ENCODE measurements around the gene COX6B1. TPM values are rescaled to one million over a fixed set of nuclear protein-coding genes. Genes with fewer than 3 reads are reported as not detected.

COX6B1 gene
- total RNA-seq, 1 donor from 2014 or later = 334 TPM

DNA sequence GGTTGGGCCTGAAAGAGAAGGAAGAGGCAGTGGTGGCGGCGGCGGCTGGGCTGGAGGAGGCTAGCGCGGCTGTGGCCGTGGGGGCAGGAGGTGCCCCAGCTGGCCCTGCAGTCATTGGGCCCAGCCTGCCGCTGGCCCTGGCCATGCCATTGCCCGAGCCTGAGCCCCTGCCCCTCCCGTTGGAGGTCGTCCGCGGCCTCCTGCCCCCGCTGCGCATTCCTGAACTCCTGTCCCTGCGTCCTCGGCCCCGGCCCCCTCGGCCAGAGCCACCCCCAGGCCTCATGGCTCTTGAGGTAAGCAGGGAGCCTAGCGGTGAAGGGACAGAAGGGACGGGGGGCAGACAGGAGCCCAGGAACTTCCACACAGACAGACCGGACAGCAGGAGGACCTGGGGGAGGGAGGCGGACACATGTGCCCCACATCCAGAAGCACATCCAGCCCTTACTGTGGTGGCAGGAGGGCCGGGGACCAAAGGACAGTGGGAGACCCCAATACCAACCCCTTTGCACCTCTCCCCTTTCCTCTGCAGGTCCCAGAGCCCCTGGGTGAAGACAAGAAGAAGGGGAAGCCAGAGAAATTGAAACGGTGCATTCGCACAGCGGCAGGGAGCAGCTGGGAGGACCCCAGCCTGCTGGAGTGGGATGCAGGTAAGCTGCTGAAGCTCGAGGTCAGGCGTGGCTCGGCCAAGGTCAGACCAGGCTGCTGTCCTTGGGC is 14.2 kb upstream of the COX6B1 start:
- ChIA-PET CTCF (no interaction called here), POLR2A (interaction anchor here (0.6 to 0.8 kb wide), 2 partner anchors 10 to 15 kb away, joined by 3 to 4 read pairs; no protein-coding TSS in a partner anchor)
- no peak for DNase-seq
- Mint-ChIP-seq H3K4me1 (peaks cover 9% of the 10 kb centered on the region), H3K9me3 (no peaks in the 10 kb centered on the region), H3K27ac (no peak overlapping the region), H3K4me3 (no peak overlapping the region), H3K36me3 (ENCODE audit: low read depth) (peaks cover 81% of the 10 kb centered on the region), H3K27me3 (no peaks in the 10 kb centered on the region)
- TF ChIP-seq, protein P1, sequence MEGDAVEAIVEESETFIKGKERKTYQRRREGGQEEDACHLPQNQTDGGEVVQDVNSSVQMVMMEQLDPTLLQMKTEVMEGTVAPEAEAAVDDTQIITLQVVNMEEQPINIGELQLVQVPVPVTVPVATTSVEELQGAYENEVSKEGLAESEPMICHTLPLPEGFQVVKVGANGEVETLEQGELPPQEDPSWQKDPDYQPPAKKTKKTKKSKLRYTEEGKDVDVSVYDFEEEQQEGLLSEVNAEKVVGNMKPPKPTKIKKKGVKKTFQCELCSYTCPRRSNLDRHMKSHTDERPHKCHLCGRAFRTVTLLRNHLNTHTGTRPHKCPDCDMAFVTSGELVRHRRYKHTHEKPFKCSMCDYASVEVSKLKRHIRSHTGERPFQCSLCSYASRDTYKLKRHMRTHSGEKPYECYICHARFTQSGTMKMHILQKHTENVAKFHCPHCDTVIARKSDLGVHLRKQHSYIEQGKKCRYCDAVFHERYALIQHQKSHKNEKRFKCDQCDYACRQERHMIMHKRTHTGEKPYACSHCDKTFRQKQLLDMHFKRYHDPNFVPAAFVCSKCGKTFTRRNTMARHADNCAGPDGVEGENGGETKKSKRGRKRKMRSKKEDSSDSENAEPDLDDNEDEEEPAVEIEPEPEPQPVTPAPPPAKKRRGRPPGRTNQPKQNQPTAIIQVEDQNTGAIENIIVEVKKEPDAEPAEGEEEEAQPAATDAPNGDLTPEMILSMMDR (IDR thresholded peaks at IDR 0.05) = no peak
- intact Hi-C loops (cut with micrococcal nuclease) = no loop called here
- no peak for ATAC-seq (ENCODE audit: low read depth)

DNA sequence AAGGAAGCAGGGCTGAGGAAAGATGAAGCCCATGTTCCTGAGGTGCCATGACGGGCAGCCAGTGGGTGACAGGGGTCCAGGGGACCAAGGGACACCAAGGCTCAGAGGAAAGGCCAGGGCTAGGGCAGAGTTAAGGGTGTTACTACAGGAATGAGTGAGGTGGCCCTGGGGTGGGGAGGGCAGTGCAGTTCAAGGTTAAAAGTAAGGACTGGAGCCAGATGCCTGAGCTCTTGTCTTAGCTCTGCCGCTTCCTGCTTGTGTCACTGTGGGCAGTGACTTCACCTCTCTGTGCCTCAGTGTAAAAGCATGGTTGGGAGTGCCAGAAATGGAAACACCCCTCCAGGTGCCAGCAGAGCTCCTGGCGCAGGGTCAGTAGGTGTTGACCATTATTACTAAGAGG is 11.5 kb upstream of the COX6B1 start:
- no peaks in the 10 kb centered on the region for H3K27me3 Mint-ChIP-seq
- DNase-seq (no peak), ATAC-seq (ENCODE audit: low read depth) (no peak)
- no peaks in the 10 kb centered on the region for H3K9me3 Mint-ChIP-seq
- peaks cover 6% of the 10 kb centered on the region for H3K4me1 Mint-ChIP-seq
- CTCF ChIA-PET = no interaction called here
- POLR2A ChIA-PET = interaction anchor here (1.5 kb wide), 1 partner anchor 8 kb away, joined by 3 read pairs; no protein-coding TSS in a partner anchor
- no peak overlapping the region for H3K27ac Mint-ChIP-seq
- TF ChIP-seq, protein P1 (IDR thresholded peaks at IDR 0.05) = no peak
- no peak overlapping the region for H3K4me3 Mint-ChIP-seq
- intact Hi-C loops (cut with micrococcal nuclease) = no loop called here
- H3K36me3 Mint-ChIP-seq (ENCODE audit: low read depth) = peaks cover 63% of the 10 kb centered on the region

- Mint-ChIP-seq H3K27ac (no peak overlapping the region), H3K4me1 (peaks cover 9% of the 10 kb centered on the region), H3K27me3 (no peaks in the 10 kb centered on the region), H3K36me3 (ENCODE audit: low read depth) (peaks cover 58% of the 10 kb centered on the region), H3K9me3 (no peaks in the 10 kb centered on the region), H3K4me3 (no peak overlapping the region)
- ChIA-PET POLR2A (interaction anchor here (0.9 to 1.5 kb wide), 2 partner anchors 8 to 13 kb away, joined by 3 to 20 read pairs; no protein-coding TSS in a partner anchor), CTCF (no interaction called here)
- no peak for DNase-seq
- ATAC-seq (ENCODE audit: low read depth) = no peak
- intact Hi-C loops (cut with micrococcal nuclease) = no loop called here
- TF ChIP-seq, protein P1 (IDR thresholded peaks at IDR 0.05) = no peak
Measured at GRCh38 chr19:35637165-35637564, 11.0 kb upstream of the COX6B1 start.

- no peaks in the 10 kb centered on the region for H3K9me3 Mint-ChIP-seq
- no peak overlapping the region for H3K4me3 Mint-ChIP-seq
- ATAC-seq (ENCODE audit: low read depth) (no peak), DNase-seq (no peak)
- TF ChIP-seq, protein P1 (IDR thresholded peaks at IDR 0.05) = no peak
- ChIA-PET CTCF (no interaction called here), POLR2A (interaction anchor here (1.4 kb wide), 1 partner anchor 10 kb away, joined by 3 read pairs; no protein-coding TSS in a partner anchor)
- peaks cover 39% of the 10 kb centered on the region for H3K36me3 Mint-ChIP-seq (ENCODE audit: low read depth)
- no peaks in the 10 kb centered on the region for H3K27me3 Mint-ChIP-seq
- intact Hi-C loops (cut with micrococcal nuclease) = no loop called here
- H3K4me1 Mint-ChIP-seq = peaks cover 15% of the 10 kb centered on the region
- no peak overlapping the region for H3K27ac Mint-ChIP-seq
Measured at GRCh38 chr19:35639321-35639639, 8.8 kb upstream of the COX6B1 start.

DNA sequence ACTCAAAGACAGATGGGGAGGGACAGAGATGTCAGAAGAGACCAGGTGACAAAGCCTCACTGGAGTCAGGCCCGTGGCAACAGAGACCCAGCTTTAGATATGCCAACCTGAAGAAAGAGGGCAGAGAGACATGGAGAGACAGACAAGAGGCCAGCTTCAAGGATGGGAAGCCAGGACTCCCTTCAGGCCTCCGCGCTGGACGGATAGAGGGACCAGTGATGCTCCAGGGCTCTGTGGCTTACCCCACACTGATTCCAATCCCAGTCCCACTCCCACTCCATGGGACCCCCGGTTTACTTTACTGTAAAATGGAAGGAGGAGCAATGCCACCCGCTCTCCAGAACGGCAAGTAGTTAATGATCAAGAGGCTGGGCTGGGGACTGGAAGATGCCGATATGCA is 8.3 kb upstream of the COX6B1 start:
- Mint-ChIP-seq H3K27me3 (no peaks in the 10 kb centered on the region), H3K27ac (no peak overlapping the region), H3K4me1 (peaks cover 21% of the 10 kb centered on the region), H3K9me3 (no peaks in the 10 kb centered on the region), H3K4me3 (no peak overlapping the region), H3K36me3 (ENCODE audit: low read depth) (peaks cover 34% of the 10 kb centered on the region)
- DNase-seq (no peak), ATAC-seq (ENCODE audit: low read depth) (no peak)
- POLR2A ChIA-PET = interaction anchor here (1.4 kb wide), 1 partner anchor 10 kb away, joined by 3 read pairs; no protein-coding TSS in a partner anchor
- intact Hi-C loops (cut with micrococcal nuclease) = loop anchor here (5.0 to 10.0 kb wide), 3 partner anchors 93 to 475 kb away; partner anchors contain the start of genes OVOL3, POLR2I, TBCB and THAP8
- TF ChIP-seq, protein P1 (IDR thresholded peaks at IDR 0.05) = no peak
- CTCF ChIA-PET = no interaction called here
